K562 (cell line): ENCODE data around the gene POLK. TPM values are rescaled to one million over a fixed set of nuclear protein-coding genes. Genes with fewer than 3 reads are reported as not detected.

Source experiments
- ATAC-seq: fragments of 200-7000 bp; cut with Tn5 transposase; 3 replicates; pipeline ENCODE4 v1.9.1; 2020; ENCODE audit warnings: moderate library complexity
- BruUV-seq: library from RNA; stranded (reverse); fragments of 400-500 nt; replicated peaks from 2 replicates; lab custom pipeline; 2021; lab: Mats Ljungman, UMichigan
- CTCF ChIA-PET: fragments of 300-600 bp; formaldehyde crosslinking; extraction: SDS; loops from one replicate; lab custom pipeline; 2021; ENCODE audit warnings: low intra/inter-chr PET ratio; lab: Yijun Ruan, JAX
- POLR2A ChIA-PET: fragments of 300-600, 350-650 bp; sonication (Branson Sonifier 250); formaldehyde crosslinking; extraction: SDS; loops from one replicate; lab custom pipeline; 2021; ENCODE audit warnings: antibody characterized with exemption, inconsistent platforms; lab: Yijun Ruan, JAX
- DNase-seq, 4 experiments: peaks; one replicate each; pipeline versions ENCODE4 v3.0.0 to v3.0.0-alpha.2; 2011 to 2018; ENCODE audit warnings: low spot score in 3 of 4, mixed read lengths in 3 of 4; ENCODE audit errors: extremely low read depth in 1 of 4
- FAIRE-seq: peaks from 2 replicates; lab custom pipeline; 2011; peaks lifted over from hg19 to GRCh38; lab: Jason Lieb, UNC
- H2AFZ ChIP-seq: 2 replicates; pipeline ENCODE4 v1.6.0; 2011; ENCODE audit warnings: low read depth, low read length, control low read depth, inconsistent platforms
- H3K27ac ChIP-seq: fragments of 200-600 bp; 3 replicates; pipeline ENCODE4 v1.8.0; 2011; ENCODE audit warnings: low read depth, mild to moderate bottlenecking, control low read depth, inconsistent platforms, low read length, moderate library complexity, mixed read lengths; ENCODE audit errors: extremely low read depth
- H3K27me3 ChIP-seq, 2 experiments: fragments of 300-600 bp in 1 of 2; 2 replicates in 1 of 2; 3 replicates in 1 of 2; pipeline versions ENCODE4 v1.6.0 to v1.8.0; 2011; ENCODE audit warnings: inconsistent platforms in 2 of 2, low read length in 2 of 2, mild to moderate bottlenecking in 1 of 2, mixed read lengths in 1 of 2, moderate library complexity in 1 of 2; ENCODE audit not compliant: control insufficient read depth in 2 of 2, insufficient read depth in 2 of 2
- H3K36me3 ChIP-seq: fragments of 300-600 bp; 3 replicates; pipeline ENCODE4 v1.8.0; 2011; ENCODE audit warnings: mild to moderate bottlenecking, low read length, inconsistent platforms; ENCODE audit not compliant: control insufficient read depth, insufficient read depth
- H3K4me1 ChIP-seq, 2 experiments: fragments of 200-600 bp in 1 of 2; replicated peaks in 1 of 2; 2 replicates in 1 of 2; 3 replicates in 1 of 2; pipeline versions ENCODE4 v1.5.1 to v1.8.0; 2011; ENCODE audit warnings: inconsistent platforms in 2 of 2, low read length in 2 of 2, mild to moderate bottlenecking in 1 of 2, mixed read lengths in 1 of 2, moderate library complexity in 1 of 2; ENCODE audit not compliant: control insufficient read depth in 2 of 2, insufficient read depth in 2 of 2
- H3K4me2 ChIP-seq: 2 replicates; pipeline ENCODE4 v1.6.1; 2011; ENCODE audit warnings: low read length, control low read depth, inconsistent platforms, mixed read lengths; ENCODE audit not compliant: insufficient read depth
- H3K4me3 ChIP-seq: fragments of 200-600 bp; sonication (generic), shearing (Covaris generic); 2 replicates; pipeline ENCODE4 v1.5.1; 2016; ENCODE audit warnings: control low read depth, inconsistent platforms
- H3K79me2 ChIP-seq: fragments of 200-600 bp; 3 replicates; pipeline ENCODE4 v1.8.0; 2011; ENCODE audit warnings: low read length, inconsistent platforms; ENCODE audit not compliant: control insufficient read depth, insufficient read depth
- H3K9ac ChIP-seq, 2 experiments: 2 replicates each; pipeline versions ENCODE4 v1.6.0 to v1.6.1; 2011; ENCODE audit warnings: low read depth in 2 of 2, low read length in 2 of 2, control low read depth in 1 of 2, inconsistent platforms in 1 of 2, mild to moderate bottlenecking in 1 of 2, mixed read lengths in 1 of 2; ENCODE audit not compliant: insufficient read depth in 1 of 2
- H3K9me1 ChIP-seq: one replicate; pipeline ENCODE4 v1.6.0; 2011; ENCODE audit warnings: inconsistent platforms, mild to moderate bottlenecking, low read length, moderate library complexity; ENCODE audit not compliant: control insufficient read depth, insufficient read depth
- H3K9me3 ChIP-seq: replicated peaks from 2 replicates; pipeline ENCODE4 v1.5.1; 2011; ENCODE audit warnings: low read depth, low read length, inconsistent platforms; ENCODE audit not compliant: control insufficient read depth, insufficient read depth
- H4K20me1 ChIP-seq: replicated peaks from 2 replicates; pipeline ENCODE4 v1.6.1; 2011; ENCODE audit warnings: low read length, inconsistent platforms, mixed read lengths; ENCODE audit not compliant: control insufficient read depth, insufficient read depth
- CBX8 ChIP-seq: fragments of 200-600 bp; sonication (generic); IDR thresholded peaks from 2 replicates; pipeline ENCODE4 v1.6.1; 2012; ENCODE audit warnings: borderline replicate concordance, mixed run types, low read depth, mild to moderate bottlenecking, moderate library complexity, mixed read lengths, low read length, control low read depth, inconsistent platforms; ENCODE audit not compliant: poor library complexity, severe bottlenecking; ENCODE audit errors: extremely low read depth
- MCM5 ChIP-seq: fragments of 450-650 bp; IDR thresholded peaks from 2 replicates; pipeline ENCODE4 v1.6.1; 2016; ENCODE audit warnings: low read depth
- NCOA1 ChIP-seq: fragments of 450-650 bp; IDR thresholded peaks from 2 replicates; pipeline ENCODE4 v1.6.1; 2016; ENCODE audit warnings: low read depth
- NCOA4 ChIP-seq: fragments of 450-650 bp; IDR thresholded peaks from 2 replicates; pipeline ENCODE4 v1.6.1; 2018; ENCODE audit warnings: mild to moderate bottlenecking; ENCODE audit not compliant: partially characterized antibody
- NKRF ChIP-seq: fragments of 450-650 bp; IDR thresholded peaks from 2 replicates; pipeline ENCODE4 v1.6.1; 2016; ENCODE audit warnings: borderline replicate concordance
- NR1H2 ChIP-seq: sonication (generic); formaldehyde crosslinking; IDR thresholded peaks from 2 replicates; pipeline ENCODE4 v1.4.0; 2020; ENCODE audit warnings: mild to moderate bottlenecking, missing genetic modification reagents
- PKNOX1 ChIP-seq: fragments of 450-650 bp; IDR thresholded peaks from 2 replicates; pipeline ENCODE4 v1.6.1; 2016
- POLR2AphosphoS5 ChIP-seq: IDR thresholded peaks from 2 replicates; pipeline ENCODE4 v1.6.1; 2011; ENCODE audit warnings: mild to moderate bottlenecking, low read depth, low read length, moderate library complexity; ENCODE audit not compliant: control insufficient read depth, insufficient read depth
- SMAD3 ChIP-seq: fragments of 450-650 bp; formaldehyde crosslinking; conservative IDR thresholded peaks from 2 replicates; pipeline ENCODE4 v1.4.0; 2020; ENCODE audit warnings: mild to moderate bottlenecking
- SP1 ChIP-seq: sonication (generic); formaldehyde crosslinking; IDR thresholded peaks from 2 replicates; pipeline ENCODE4 v1.8.1; 2022; ENCODE audit warnings: mild to moderate bottlenecking, missing genetic modification reagents
- ZNF253 ChIP-seq: fragments of 250-450 bp; sonication (Bioruptor Pico); conservative IDR thresholded peaks from 2 replicates; pipeline ENCODE4 v1.6.1; 2021; ENCODE audit warnings: mild to moderate bottlenecking
- ZNF830 ChIP-seq: fragments of 250-450 bp; sonication (Bioruptor Pico); IDR thresholded peaks from 2 replicates; pipeline ENCODE4 v1.5.0; 2021; ENCODE audit warnings: mild to moderate bottlenecking
- ZSCAN29 ChIP-seq: fragments of 450-650 bp; IDR thresholded peaks from 2 replicates; pipeline ENCODE4 v1.6.1; 2017
- ZZZ3 ChIP-seq: fragments of 450-650 bp; IDR thresholded peaks from 2 replicates; pipeline ENCODE4 v1.6.1; 2016; ENCODE audit warnings: antibody characterized with exemption, mild to moderate bottlenecking, moderate library complexity
- WGBS: fragments of 100-300 bp; shearing (Covaris generic); methylation state at CpG from one replicate; pipeline ENCODE4 v1.1.6; 2016; ENCODE audit warnings: low coverage, mixed read lengths; ENCODE audit not compliant: insufficient coverage; ENCODE audit errors: missing lambda C conversion rate; 5-methylcytosine and 5-hydroxymethylcytosine counted together
- in situ Hi-C: fragments of 300-500 bp; cut with MboI; formaldehyde crosslinking; loops from 4 replicates; pipeline ENCODE4 v1.15.0; 2018; ENCODE audit warnings: inconsistent platforms, mixed read lengths
- intact Hi-C: fragments of 100-400 bp; cut with micrococcal nuclease; formaldehyde crosslinking; loops from 2 replicates; pipeline ENCODE4 v1.14.2; 2022
- polyA plus RNA-seq, 8 experiments: library from polyadenylated mRNA; depleted of rRNA in 4 of 8; stranded (reverse) in 5 of 8; unstranded in 3 of 8; fragments of >200 nt; fragmentation: Nextera tagmentation in 2 of 8; fragmentation: Illumina TruSeq in 1 of 8; extraction: Ambion mirVana in 2 of 8; extraction: Trizol in 1 of 8; gene quantifications; 2 replicates each; pipeline versions ENCODE4 v1.2.1 to v1.2.3, GENCODE V29; 2011 to 2014; ENCODE audit warnings: inconsistent platforms in 1 of 8, missing spikeins in 1 of 8
- total RNA-seq, 7 experiments: library from RNA; depleted of rRNA in 6 of 7; stranded (reverse); fragments of >200 nt in 6 of 7; fragmentation: Illumina TruSeq in 2 of 7; extraction: Trizol in 2 of 7; gene quantifications; 2 replicates each; pipeline versions ENCODE4 v1.2.1 to v1.2.3, GENCODE V29; 2011 to 2021; ENCODE audit warnings: low replicate concordance in 1 of 7

Gene POLK
- total and polyA plus RNA-seq, 9 of the 15 experiments (the other 6 are each of a cell fraction or from before 2014, with no cell fraction given), result 6.1 to 31.6 (median 16.5) TPM

- no peak for TF ChIP-seq NR1H2
- TF ChIP-seq SP1, result no peak
Measured at GRCh38 chr5:75612901-75613300, 101.2 kb downstream of the POLK start (continued).

DNA sequence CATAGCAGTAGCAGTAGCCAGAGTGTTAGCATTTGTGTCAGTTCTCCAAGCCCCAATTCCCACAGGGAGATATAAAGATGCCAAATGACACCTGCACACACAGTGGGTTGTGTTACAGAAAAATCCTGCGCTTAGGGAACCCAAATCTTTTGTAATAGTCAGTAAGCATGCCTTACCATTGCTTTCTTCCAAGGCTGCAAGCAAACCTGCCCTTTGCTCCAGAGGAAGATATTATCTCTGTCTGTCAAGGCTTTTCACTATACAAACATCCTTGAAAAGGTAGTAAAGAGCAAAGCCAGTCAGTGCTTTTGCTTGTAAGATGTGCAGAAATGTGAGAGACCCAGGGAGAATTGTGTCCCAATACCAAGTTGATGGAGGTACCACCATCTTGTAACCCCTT lies 102.5 kb downstream of the POLK start:
- no peaks in the 10 kb centered on the region for H3K9me1 ChIP-seq
- ATAC-seq, result no peak
- H3K9me3 ChIP-seq, result no peaks in the 10 kb centered on the region
- TF ChIP-seq NCOA4 (no peak), ZNF253 (CRISPR knock-in tag) (no peak), NCOA1 (no peak), SMAD3 (CRISPR knock-in tag) (no peak), PKNOX1 (no peak), POLR2AphosphoS5 (no peak), CBX8 (no peak), ZSCAN29 (no peak), MCM5 (no peak), ZZZ3 (no peak), ZNF830 (no peak), NKRF (no peak)
- TF ChIP-seq, all 486 proteins: peak for 0
- no TSS peak for BruUV-seq
- no peak for DNase-seq
- intact Hi-C loops (no loop called here), in situ Hi-C loops (no loop called here)
- ChIA-PET CTCF (no interaction called here), POLR2A (no interaction called here)
- H2AFZ ChIP-seq, result no peak overlapping the region
- H3K79me2 ChIP-seq, result no peaks in the 10 kb centered on the region
- H4K20me1 ChIP-seq, result no peaks in the 10 kb centered on the region
- H3K27me3 ChIP-seq, result no peaks in the 10 kb centered on the region
- peaks cover 23 to 34% of the 10 kb centered on the region in 2 experiments; a peak in 4 of 5 replicates for H3K4me1 ChIP-seq
- no peaks in the 10 kb centered on the region for H3K36me3 ChIP-seq
- H3K4me2 ChIP-seq, result no peak overlapping the region
- no peak for FAIRE-seq
- 42% methylated on average over 1 of the region's 1 CpG for WGBS
- no peak overlapping the region for H3K27ac ChIP-seq
- no peak overlapping the region for H3K4me3 ChIP-seq
- H3K9ac ChIP-seq, result no peak overlapping the region
